ENCODE measurements around the gene CMC1. TPM values are rescaled to one million over a fixed set of nuclear protein-coding genes. Genes with fewer than 3 reads are reported as not detected.
A peak's percentile ranks its signal among the peaks of the same experiment; 100 is the strongest.

CMC1 gene
- total RNA-seq, 1 experiment from 2014 or later = 4.4 TPM

DNA sequence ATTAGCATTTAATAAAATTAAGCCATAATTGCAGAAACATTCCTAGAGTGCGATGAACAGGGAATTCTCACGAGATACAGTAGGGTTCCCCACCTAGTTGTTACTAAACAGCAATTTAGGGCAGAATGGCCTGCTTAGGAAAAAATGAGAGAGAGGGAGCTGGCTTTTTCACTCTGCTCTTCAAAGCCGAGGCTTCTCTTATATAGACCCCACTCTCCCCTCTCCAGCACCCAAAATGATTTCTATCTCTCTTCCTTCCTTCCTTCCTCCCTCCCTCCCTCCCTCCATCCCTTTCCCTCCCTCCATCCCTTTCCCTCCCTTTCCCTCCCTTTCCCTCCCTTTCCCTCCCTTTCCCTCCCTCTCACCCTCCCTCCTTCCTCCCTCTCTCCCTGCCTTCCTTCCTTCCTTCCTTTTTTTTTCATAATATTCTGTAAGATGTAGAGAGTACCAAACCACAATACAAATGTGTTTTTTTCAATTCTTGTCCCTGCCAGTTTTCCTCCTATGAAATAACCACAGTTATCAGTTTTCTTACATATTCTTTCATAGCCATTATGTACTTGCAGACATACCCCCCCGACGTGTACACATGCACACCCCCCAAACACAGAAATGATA is 59.0 kb downstream of the CMC1 start:
- no peak for DNase-seq (ENCODE audit: low spot score)

- peak; percentile 39 for DNase-seq (ENCODE audit: low spot score)
Observed at GRCh38 chr3:28301688-28302087, 60.3 kb downstream of the CMC1 start.

- no peak for DNase-seq (ENCODE audit: low spot score)
Observed at GRCh38 chr3:28308196-28308595, 66.8 kb downstream of the CMC1 start.

- DNase-seq (ENCODE audit: low spot score) = no peak
Observed at GRCh38 chr3:28315711-28316110, 74.3 kb downstream of the CMC1 start.

DNA sequence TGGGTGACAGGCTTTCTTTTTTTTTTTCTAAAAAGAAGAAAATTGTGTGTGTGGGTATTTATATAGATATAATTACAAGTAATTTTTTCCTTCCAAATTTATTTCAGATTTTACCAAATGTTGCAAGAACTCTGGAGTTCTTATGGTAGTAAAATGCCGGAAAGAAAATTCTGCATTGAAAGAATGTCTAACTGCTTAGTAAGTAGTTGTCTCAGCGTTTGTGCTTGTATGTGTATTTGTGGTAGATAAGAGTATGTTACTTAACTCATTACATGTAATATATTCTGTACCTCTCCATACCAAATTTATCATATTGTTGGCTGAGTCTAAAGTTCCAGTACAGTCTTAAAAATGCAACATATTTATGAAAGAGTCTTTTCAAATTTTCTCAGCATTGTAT is 74.8 kb downstream of the CMC1 start:
- no peak for DNase-seq (ENCODE audit: low spot score)

DNA sequence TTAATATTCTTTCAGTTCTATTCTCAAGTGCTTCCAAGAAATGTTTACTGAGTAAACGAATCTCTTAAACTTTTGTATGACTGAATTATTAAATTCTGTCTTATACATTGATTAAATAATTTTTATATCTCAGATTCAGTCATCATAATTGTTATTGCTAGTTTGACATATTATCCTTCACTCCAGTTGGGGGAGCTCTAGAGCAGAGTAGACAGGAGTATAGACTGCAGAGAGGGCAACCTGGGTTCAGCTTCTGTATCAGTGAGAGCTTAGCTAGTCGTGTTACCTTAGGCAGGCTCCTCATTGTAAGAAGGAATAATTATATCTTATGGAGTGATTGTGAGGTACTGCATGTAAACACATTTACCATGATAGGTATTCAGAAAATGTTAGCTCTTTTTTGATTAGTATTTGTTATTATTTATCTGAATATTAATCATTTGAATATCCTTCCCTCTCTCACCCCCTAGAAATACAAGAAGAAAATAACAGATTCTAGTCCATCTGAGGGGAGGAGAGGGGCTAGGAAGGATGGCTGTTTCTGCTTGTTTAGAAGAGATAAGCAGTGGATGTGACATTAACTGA is 76.1 kb downstream of the CMC1 start:
- peak; percentile 43 for DNase-seq (ENCODE audit: low spot score)

GRCh38 chr3:28320981-28321380 is 79.6 kb downstream of the CMC1 start:
- DNase-seq (ENCODE audit: low spot score) = no peak

- DNase-seq (ENCODE audit: low spot score) = no peak
Observed at GRCh38 chr3:28322464-28322863, 81.0 kb downstream of the CMC1 start.

GRCh38 chr3:28326458-28326926 is 85.1 kb downstream of the CMC1 start:
- DNase-seq (ENCODE audit: low spot score) = no peak

- DNase-seq (ENCODE audit: low spot score) = peak; percentile 41
Observed at GRCh38 chr3:28328188-28329151, 87.1 kb downstream of the CMC1 start.

- no peak for DNase-seq (ENCODE audit: low spot score)
Observed at GRCh38 chr3:28334552-28334951, 93.1 kb downstream of the CMC1 start.

GRCh38 chr3:28335246-28335645 is 93.8 kb downstream of the CMC1 start:
- DNase-seq (ENCODE audit: low spot score) = no peak

DNA sequence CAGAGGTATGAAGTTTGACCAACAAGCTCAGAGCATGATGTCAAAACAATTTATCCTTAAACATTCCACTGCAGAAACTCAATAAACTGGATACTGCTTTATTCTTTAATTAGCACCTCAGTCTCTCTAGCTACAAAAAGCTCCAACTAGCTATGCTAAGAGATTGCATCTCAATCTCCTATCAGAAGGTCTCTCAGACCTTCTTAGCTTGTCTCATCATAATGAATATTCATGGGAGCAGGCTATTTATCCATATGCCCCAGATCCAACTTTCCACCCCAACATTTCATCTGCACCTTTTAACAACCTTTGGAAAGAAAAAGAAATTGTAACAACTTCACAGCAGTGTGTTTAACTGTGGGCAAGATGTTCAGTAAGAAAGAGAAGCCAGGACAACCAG is 95.8 kb downstream of the CMC1 start:
- no peak for DNase-seq (ENCODE audit: low spot score)

DNA sequence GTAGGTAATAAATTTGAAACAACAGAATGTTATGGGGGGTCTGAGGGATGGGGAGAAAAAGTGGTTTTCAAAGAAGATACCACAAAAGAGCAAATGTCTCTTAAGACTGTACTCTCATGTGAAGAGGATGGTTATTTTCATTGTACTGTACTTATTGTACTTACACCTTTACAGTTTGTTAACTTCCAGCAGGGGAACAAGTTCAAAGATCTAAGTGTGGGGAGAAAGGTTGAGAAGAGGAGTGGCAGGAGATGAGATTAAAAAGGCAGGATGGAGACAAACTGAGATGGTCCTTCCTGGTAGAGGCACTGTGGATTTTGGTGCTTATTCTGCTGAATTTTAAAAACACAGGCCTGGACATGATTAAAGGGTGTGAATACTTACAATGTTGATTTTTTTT is 101.7 kb downstream of the CMC1 start:
- DNase-seq (ENCODE audit: low spot score) = no peak

- no peak for DNase-seq (ENCODE audit: low spot score)
Observed at GRCh38 chr3:28345690-28346089, 104.3 kb downstream of the CMC1 start.

DNA sequence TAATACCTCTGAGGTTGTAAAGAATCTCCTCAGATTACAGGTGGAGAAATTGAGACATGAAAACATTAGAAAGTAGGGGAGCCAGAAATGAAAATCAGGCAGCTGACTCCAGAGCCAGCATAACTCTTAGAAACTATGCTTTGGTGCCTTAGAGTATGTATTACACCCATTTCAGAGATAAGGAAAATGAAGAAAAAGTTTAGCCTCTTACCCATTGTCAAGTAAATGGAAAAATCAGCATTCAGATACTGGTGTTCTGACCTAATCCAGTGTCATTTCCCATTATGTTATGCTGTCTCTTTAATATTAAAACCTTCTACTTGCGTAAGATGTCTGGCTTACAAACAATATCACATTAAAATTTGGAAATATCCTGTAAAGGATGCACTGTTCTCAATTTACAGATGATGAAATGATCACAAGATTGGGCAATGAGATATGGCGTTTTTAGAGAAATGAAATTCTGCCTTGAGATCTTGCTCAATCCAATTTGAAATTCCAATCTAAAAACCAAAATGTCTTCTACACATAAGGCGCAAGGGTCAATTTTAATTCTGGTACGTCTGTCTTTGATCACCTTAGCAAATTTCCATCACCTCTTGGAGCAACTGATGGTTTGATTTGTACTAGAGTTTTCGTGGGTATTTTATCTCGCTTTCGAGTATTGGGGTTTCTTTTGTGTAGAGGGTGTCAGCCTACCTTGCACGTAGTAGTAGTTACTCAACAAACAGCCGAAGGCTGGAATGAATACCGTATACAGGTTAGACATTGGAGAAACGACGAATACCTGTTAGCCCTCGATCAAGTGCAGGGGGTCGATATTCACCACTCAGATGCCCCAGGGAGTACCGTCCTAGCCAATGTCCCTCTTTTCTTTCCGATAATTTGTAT is 106.2 kb downstream of the CMC1 start:
- peak; percentile 8 for DNase-seq (ENCODE audit: low spot score)

DNA sequence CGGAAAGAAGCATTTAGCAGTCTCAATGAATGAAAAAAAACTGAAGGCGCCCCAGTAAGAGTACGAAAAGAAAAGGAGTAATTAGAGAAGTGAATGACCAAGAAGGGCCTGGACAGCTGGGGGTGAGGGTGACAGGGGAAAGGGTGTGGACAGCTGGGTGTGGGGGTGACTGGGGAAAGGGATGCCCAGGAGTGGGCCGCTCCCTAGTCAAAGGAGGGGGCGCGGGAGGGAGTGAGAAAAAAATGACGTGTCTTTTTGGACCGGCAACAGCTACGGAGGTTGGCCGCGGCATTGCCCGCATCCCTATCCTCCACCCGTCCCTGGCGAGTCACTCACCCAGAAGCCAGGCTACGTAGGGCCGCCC is 106.8 kb downstream of the CMC1 start:
- peak; percentile 36 for DNase-seq (ENCODE audit: low spot score)

- peak; percentile 89 for DNase-seq (ENCODE audit: low spot score)
Observed at GRCh38 chr3:28348629-28349468, 107.4 kb downstream of the CMC1 start, which contains the start of the genes AZI2 and ZCWPW2. AZI2 (minus strand) TSS chr3:28348824; CDS start chr3:28340617, 8,207 bp downstream. ZCWPW2 (plus strand) TSS chr3:28348721; CDS start chr3:28413069, 64,348 bp downstream.

- DNase-seq (ENCODE audit: low spot score) = no peak
Observed at GRCh38 chr3:28349469-28350000, 108.1 kb downstream of the CMC1 start.
